HepG2 (cell line): ENCODE data around the gene TUBA4A. TPM values are rescaled to one million over a fixed set of nuclear protein-coding genes. Genes with fewer than 3 reads are reported as not detected.
A peak's percentile ranks its signal among the peaks of the same experiment; 100 is the strongest.

Experiments
- AFF4 ChIP-seq: sonication (generic); formaldehyde crosslinking; IDR thresholded peaks from 2 replicates; pipeline ENCODE4 v1.4.0; 2020; ENCODE audit warnings: missing genetic modification reagents
- HDAC1 ChIP-seq: sonication (generic); formaldehyde crosslinking; IDR thresholded peaks from 2 replicates; pipeline ENCODE4 v1.5.1; 2020; ENCODE audit warnings: mild to moderate bottlenecking, missing genetic modification reagents
- KDM1A ChIP-seq: IDR thresholded peaks from 2 replicates; pipeline ENCODE4 v1.6.1; 2016; ENCODE audit warnings: missing compliant biosample characterization
- REST ChIP-seq, 2 experiments: IDR thresholded peaks; 2 replicates each; pipeline ENCODE4 v1.6.1; 2011 to 2012; ENCODE audit warnings: low read length in 2 of 2, borderline replicate concordance in 1 of 2, low read depth in 1 of 2, mild to moderate bottlenecking in 1 of 2, moderate library complexity in 1 of 2
- REXO4 ChIP-seq: sonication (generic); formaldehyde crosslinking; IDR thresholded peaks from 2 replicates; pipeline ENCODE4 v1.8.0; 2022; ENCODE audit warnings: missing genetic modification reagents, mild to moderate bottlenecking, borderline replicate concordance
- RORA ChIP-seq: sonication (generic); formaldehyde crosslinking; IDR thresholded peaks from 2 replicates; pipeline ENCODE4 v1.5.0; 2020; ENCODE audit warnings: mild to moderate bottlenecking, missing genetic modification reagents, moderate library complexity
- SOX6 ChIP-seq, 2 experiments: fragments of 450-650 bp in 1 of 2; sonication (generic) in 1 of 2; formaldehyde crosslinking in 1 of 2; IDR thresholded peaks; 2 replicates each; pipeline versions ENCODE4 v1.4.0 to v1.6.1; 2017 to 2020; ENCODE audit warnings: antibody characterized with exemption in 1 of 2, mild to moderate bottlenecking in 1 of 2, missing genetic modification reagents in 1 of 2
- WIZ ChIP-seq: sonication (generic); formaldehyde crosslinking; IDR thresholded peaks from 2 replicates; pipeline ENCODE4 v1.5.1; 2020; ENCODE audit warnings: mild to moderate bottlenecking, missing genetic modification reagents
- ZNF792 ChIP-seq: IDR thresholded peaks from 2 replicates; pipeline ENCODE4 v1.6.1; 2016
- ZNF83 ChIP-seq: sonication (generic); formaldehyde crosslinking; IDR thresholded peaks from 2 replicates; pipeline ENCODE4 v1.4.0; 2020; ENCODE audit warnings: missing genetic modification reagents, mild to moderate bottlenecking, borderline replicate concordance
- polyA plus RNA-seq, 8 experiments: library from polyadenylated mRNA; depleted of rRNA in 3 of 8; stranded (reverse) in 7 of 8; unstranded in 1 of 8; fragments of >200 nt; fragmentation: Illumina TruSeq in 4 of 8; extraction: Trizol in 4 of 8; gene quantifications; 2 replicates each; pipeline versions ENCODE4 v1.2.1 to v1.2.3, GENCODE V29; 2011 to 2016; ENCODE audit warnings: low read depth in 4 of 8, missing spikeins in 1 of 8, mixed read lengths in 1 of 8; ENCODE audit not compliant: insufficient read depth in 1 of 8
- total RNA-seq, 5 experiments: library from RNA; depleted of rRNA; stranded (reverse); fragments of >200 nt; fragmentation: Illumina TruSeq; extraction: Trizol; gene quantifications; 2 replicates each; pipeline ENCODE4 v1.2.3, GENCODE V29; 2016; ENCODE audit warnings: low read depth in 1 of 5
- TF ChIP-seq, protein P1 (sequence below): sonication (generic); formaldehyde crosslinking; IDR thresholded peaks from 2 replicates; pipeline ENCODE4 v1.8.1; 2022; ENCODE audit warnings: low read depth, mild to moderate bottlenecking, missing genetic modification reagents
- TF ChIP-seq, protein P2 (sequence below): sonication (generic); formaldehyde crosslinking; IDR thresholded peaks from 2 replicates; pipeline ENCODE4 v1.4.0; 2020; ENCODE audit warnings: mild to moderate bottlenecking, missing genetic modification reagents

TUBA4A gene
- total and polyA plus RNA-seq, 2 of the 13 experiments (the other 11 are each of a cell fraction or from before 2014, with no cell fraction given) = 1.3 to 12.7 TPM

GRCh38 chr2:219253753-219254589 lies at the start of gene TUBA4A (continued):
- TF ChIP-seq, protein P1, sequence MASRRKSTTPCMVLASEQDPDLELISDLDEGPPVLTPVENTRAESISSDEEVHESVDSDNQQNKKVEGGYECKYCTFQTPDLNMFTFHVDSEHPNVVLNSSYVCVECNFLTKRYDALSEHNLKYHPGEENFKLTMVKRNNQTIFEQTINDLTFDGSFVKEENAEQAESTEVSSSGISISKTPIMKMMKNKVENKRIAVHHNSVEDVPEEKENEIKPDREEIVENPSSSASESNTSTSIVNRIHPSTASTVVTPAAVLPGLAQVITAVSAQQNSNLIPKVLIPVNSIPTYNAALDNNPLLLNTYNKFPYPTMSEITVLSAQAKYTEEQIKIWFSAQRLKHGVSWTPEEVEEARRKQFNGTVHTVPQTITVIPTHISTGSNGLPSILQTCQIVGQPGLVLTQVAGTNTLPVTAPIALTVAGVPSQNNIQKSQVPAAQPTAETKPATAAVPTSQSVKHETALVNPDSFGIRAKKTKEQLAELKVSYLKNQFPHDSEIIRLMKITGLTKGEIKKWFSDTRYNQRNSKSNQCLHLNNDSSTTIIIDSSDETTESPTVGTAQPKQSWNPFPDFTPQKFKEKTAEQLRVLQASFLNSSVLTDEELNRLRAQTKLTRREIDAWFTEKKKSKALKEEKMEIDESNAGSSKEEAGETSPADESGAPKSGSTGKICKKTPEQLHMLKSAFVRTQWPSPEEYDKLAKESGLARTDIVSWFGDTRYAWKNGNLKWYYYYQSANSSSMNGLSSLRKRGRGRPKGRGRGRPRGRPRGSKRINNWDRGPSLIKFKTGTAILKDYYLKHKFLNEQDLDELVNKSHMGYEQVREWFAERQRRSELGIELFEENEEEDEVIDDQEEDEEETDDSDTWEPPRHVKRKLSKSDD (CRISPR knock-in tag) = no peak
- TF ChIP-seq KDM1A (CRISPR knock-in tag) (no peak), RORA (no peak), HDAC1 (CRISPR knock-in tag) (no peak), SOX6 (IDR thresholded peaks at IDR 0.05) (no peak), SOX6 (CRISPR knock-in tag; IDR thresholded peaks at IDR 0.05) (peak; percentile 29), ZNF83 (CRISPR knock-in tag) (no peak), REXO4 (CRISPR knock-in tag) (no peak), REST (IDR thresholded peaks at IDR 0.05; ENCODE audit: borderline replicate concordance in 1 of 2, low read depth in 1 of 2, low read length in 2 of 2) (peak in 1 of 2 experiments; percentile 21; a peak in 1 of 4 replicates), AFF4 (CRISPR knock-in tag) (no peak), ZNF792 (CRISPR knock-in tag) (no peak), WIZ (CRISPR knock-in tag) (no peak)
- TF ChIP-seq, protein P2, sequence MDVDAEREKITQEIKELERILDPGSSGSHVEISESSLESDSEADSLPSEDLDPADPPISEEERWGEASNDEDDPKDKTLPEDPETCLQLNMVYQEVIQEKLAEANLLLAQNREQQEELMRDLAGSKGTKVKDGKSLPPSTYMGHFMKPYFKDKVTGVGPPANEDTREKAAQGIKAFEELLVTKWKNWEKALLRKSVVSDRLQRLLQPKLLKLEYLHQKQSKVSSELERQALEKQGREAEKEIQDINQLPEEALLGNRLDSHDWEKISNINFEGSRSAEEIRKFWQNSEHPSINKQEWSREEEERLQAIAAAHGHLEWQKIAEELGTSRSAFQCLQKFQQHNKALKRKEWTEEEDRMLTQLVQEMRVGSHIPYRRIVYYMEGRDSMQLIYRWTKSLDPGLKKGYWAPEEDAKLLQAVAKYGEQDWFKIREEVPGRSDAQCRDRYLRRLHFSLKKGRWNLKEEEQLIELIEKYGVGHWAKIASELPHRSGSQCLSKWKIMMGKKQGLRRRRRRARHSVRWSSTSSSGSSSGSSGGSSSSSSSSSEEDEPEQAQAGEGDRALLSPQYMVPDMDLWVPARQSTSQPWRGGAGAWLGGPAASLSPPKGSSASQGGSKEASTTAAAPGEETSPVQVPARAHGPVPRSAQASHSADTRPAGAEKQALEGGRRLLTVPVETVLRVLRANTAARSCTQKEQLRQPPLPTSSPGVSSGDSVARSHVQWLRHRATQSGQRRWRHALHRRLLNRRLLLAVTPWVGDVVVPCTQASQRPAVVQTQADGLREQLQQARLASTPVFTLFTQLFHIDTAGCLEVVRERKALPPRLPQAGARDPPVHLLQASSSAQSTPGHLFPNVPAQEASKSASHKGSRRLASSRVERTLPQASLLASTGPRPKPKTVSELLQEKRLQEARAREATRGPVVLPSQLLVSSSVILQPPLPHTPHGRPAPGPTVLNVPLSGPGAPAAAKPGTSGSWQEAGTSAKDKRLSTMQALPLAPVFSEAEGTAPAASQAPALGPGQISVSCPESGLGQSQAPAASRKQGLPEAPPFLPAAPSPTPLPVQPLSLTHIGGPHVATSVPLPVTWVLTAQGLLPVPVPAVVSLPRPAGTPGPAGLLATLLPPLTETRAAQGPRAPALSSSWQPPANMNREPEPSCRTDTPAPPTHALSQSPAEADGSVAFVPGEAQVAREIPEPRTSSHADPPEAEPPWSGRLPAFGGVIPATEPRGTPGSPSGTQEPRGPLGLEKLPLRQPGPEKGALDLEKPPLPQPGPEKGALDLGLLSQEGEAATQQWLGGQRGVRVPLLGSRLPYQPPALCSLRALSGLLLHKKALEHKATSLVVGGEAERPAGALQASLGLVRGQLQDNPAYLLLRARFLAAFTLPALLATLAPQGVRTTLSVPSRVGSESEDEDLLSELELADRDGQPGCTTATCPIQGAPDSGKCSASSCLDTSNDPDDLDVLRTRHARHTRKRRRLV = no peak
